Activated gamma-delta T cell (primary cell): Measurements from ENCODE around the gene GALNT1.

Experiments
- DNase-seq: peaks from one replicate; lab custom pipeline; 2025; lab: John Stamatoyannopoulos, UW

GALNT1 gene

DNA sequence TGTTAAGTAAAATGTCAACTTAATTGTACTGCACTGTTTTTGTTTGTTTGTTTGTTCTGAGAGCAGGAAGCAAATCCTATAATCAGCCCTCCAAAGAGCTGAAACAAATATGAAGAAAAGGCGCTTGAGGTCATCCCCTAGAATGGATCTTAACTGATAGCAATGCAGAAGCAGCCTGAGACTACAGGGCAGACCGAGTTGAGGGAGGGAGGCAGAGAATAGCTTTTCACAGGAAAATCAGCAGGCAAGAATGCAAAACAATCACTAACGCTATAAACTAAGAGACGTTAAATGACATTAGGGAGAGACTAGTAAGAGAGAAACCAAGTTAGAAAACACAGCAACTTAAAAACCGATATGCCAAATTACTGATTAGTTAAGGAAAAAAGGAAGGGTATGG, 37.2 kb downstream of the GALNT1 start:
- DNase-seq: no peak

GRCh38 chr18:35619464-35619863, 37.9 kb downstream of the GALNT1 start:
- DNase-seq: no peak

DNA sequence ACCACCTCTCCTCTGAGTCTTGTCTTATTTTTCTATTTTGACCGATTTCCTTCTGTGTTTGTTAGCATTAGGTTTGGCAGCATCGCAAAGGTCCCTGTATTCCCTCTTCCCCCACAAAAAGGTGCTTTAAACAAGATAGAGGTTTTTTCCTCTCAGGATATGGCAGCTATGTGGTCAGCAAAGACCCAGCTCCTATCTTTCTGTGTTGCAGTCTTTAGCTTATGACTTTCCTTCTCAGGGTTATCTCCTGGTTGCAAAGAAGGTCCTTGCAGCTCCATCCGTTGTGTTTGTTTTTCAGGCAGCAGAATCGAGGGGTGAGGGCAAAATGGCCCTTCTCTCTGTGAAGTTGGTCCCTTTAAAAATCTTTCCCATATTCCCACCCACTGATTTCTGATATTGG, 38.4 kb downstream of the GALNT1 start:
- DNase-seq: no peak

- DNase-seq: no peak
These were observed 39.2 kb downstream of the GALNT1 start for GRCh38 chr18:35620765-35621164.

DNA sequence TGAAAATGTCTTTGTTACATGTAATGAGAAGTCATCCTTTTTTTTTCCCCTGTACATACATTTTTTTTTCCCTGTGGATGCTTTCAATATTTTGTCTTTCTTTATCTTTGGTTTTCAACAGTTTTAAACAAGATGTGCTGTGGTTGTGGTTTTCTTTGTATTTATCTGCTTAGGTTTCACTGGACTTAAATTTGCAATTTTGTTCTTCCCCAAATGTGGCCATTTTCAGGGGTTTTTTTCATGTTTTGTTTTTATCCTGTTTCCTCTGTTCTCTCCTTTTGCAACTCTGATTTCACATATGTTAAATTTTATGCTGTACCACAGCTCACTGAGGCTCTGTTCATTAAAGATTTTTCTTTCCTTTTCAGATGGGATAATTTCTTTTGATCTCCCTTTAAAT, 41.7 kb downstream of the GALNT1 start:
- DNase-seq: no peak

DNA sequence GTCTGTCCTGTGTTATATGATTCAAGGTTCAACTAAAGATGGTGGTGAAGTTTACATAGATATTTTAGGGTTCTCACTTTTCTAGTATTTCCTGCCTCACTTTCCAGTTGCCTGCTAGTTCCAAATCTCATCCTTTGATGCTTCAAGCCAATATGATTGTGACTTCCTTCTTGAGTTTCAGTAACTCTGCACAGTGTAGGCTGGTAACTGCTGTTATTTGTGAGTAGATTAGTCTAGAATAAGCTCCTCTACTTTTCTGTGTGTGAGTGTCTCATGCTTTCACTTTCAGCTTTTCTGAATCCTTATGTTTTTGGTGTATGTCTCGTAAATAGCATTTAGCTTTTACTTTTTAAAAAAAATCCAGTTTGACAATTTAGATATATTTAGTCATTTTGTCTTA, 42.6 kb downstream of the GALNT1 start:
- no peak for DNase-seq

GRCh38 chr18:35625232-35625631, 43.7 kb downstream of the GALNT1 start:
- DNase-seq: no peak

- DNase-seq: no peak
These were observed 52.2 kb downstream of the GALNT1 start for GRCh38 chr18:35633761-35634160.

- DNase-seq: no peak
These were observed 52.8 kb downstream of the GALNT1 start for GRCh38 chr18:35634323-35634722.

DNA sequence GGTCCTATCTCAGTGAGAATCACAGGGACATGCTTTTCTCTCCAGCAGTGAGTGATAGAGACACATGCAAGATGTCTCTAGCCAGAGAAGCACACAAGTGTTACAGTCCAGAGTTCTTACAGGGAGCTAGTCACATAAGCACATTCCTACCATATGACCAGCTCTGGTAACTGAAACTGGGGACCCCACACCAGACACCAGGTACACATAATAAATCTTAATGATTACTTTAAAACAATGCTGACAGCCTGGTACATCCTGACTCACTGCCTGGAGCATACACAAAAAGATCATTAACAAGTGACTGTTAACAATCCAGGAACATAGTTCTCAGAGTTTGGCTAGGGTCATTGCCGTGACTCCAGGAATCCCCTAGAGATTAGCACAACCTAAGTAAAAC, 53.6 kb downstream of the GALNT1 start:
- no peak for DNase-seq

DNA sequence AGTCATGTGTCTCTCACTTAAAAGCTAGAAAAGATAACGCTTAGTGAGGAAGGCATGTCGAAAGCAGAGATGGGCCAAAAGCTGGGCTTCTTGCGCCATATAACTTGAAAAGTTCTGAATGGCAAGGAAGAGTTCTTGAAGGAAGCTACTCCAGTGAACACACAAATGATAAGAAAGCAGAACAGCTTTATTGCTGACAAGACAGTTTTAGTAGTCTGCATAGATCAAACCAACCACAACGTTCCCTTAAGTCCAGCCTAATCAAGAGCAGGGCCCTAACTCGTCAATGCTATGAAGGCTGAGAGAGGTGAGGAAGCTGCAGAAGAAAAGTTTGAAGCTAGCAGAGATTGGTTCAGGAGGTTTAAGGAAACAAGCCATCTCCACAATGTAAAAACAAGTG, 55.7 kb downstream of the GALNT1 start:
- no peak for DNase-seq

DNA sequence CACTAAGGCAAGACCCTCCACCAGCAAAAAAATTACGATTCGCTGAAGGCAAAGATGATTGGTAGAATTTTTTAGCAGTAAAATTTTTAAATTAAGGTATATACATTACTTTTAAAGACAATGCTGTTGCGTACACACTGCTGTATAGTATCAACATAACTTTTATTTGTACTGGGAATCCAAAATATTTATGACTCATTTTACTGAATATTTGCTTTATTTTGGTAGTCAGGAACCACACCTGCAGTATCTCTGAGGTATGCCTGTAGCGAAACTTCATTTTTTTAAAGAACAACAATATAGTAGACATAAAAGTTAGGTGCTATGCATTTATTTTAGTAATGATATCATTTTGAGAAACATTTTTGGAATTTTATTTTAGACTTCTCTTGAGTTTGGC, 57.8 kb downstream of the GALNT1 start:
- DNase-seq: no peak

- no peak for DNase-seq
These were observed 59.9 kb downstream of the GALNT1 start for GRCh38 chr18:35641467-35641866.

DNA sequence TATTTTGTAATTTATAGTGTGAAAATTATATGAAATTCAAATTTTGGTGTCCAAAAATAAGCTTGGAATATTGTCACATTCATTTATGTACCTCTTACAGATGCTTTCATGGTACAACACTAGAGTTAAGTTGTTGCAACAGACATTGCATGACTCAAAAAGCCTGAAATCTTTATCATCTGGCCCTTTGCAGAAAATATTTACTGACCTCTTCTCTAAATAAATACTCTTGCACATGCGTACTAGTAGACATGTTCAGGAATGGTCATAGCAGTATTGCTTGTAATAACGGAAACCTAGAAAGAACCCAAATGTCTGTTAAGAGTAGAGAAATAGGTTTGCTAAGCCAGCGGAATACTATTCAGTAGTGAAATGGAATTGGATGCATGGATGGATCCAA, 60.4 kb downstream of the GALNT1 start:
- no peak for DNase-seq

DNA sequence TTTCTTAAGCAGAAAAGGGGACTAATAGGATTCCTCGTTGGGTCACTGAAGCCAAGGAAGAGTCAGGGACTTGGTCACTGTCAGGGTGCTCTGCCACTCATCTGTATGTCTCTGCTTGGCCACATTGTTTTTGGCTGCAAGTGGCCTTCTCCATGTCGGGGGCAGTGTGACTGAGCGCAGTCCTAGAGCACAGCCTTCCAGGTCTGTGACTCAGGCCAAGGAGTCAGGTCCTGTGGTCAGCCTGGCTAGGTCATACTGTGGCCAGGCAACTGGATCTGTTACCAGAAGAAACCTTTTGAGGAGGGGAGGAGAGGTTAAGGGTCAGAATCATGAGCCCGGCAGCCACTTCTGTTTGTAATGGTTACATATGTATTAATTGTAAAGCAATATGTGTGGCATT, 61.3 kb downstream of the GALNT1 start:
- no peak for DNase-seq

GRCh38 chr18:35646449-35646848, 64.9 kb downstream of the GALNT1 start:
- DNase-seq: no peak

DNA sequence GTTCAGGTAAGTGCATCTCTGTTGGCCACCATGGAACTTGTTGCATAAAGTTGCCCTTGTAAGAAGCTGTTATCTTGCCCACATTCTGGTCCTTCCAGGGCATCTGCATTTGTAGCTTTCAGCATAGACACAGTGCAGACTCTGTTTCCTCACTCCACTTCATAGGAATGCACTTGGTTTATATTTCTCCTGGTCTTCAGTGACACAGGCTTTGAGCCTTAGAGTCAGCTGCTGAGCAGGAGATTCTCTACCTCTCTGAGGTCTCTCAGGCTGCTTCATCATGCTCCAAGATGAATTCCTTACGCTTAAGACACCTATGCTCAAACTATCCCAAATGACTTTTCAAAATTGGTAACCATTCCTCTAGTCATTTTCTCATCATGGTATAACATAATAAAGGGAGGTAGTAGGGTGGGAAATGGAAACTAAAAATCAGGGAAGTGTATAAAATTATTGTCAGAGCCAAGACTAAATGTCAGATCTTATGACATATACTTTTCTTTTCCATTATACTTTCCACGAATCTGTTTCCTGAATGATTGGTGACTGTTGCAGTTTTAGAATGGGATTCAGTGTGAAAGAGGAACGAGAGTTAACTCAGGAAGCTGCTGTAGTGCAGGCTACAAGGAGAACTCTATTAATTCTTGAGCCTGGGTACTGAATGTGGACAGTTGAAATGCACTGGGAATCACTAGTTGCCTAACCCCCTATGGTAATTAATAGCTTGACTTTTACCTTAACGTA, 72.0 kb downstream of the GALNT1 start:
- no peak for DNase-seq

DNA sequence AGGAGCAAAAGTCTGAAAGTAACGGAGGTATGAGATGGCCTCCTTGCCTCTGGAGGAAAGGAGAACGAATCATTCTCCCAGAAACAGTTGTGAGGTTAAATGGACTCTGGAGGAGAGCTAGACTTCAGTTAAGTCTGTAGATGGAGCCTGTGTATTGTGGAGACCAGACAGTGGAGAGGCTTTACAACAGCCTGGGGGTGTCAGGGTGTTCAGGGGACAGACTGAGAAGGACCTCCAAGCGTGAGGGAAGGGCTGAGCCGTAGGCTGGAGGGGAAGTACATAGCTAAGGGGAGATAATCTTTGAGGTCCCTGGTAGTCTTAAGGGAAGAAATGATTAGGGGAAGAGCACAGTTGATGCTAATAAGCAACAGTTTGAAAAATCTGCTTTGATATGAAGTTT, 76.6 kb downstream of the GALNT1 start:
- DNase-seq: no peak

DNA sequence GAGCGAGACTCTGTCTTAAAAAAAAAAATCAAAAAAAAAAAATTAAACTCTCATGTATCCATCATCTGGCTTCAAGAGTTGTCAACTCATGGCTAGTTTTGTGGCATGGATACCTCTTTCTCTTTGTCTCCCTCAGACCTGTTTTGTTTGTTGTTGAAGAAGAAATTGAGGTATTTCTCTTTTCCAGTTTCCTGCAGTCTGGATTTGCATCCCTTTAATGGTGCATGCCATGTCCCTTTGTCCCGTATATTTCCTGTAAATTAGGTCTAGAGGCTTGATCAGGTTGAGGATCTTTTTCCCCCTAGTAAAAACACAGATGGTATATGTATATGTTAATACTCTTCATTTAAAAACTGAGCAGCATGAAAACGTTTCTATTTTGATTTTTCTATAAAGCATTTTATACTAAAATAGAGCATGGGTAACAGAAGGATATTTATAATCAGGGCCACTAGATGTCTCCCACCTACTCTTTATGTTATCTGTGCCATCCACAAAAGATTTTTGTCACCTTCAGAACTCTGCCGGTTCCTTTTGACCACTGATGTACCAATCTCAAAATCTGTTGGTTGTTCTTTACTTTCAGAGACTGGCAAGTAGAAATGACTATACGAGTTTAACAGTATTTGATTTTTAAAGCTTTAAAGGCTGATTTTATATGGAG, 80.1 kb downstream of the GALNT1 start:
- no peak for DNase-seq

- no peak for DNase-seq
These were observed 80.9 kb downstream of the GALNT1 start for GRCh38 chr18:35662293-35663062.

DNA sequence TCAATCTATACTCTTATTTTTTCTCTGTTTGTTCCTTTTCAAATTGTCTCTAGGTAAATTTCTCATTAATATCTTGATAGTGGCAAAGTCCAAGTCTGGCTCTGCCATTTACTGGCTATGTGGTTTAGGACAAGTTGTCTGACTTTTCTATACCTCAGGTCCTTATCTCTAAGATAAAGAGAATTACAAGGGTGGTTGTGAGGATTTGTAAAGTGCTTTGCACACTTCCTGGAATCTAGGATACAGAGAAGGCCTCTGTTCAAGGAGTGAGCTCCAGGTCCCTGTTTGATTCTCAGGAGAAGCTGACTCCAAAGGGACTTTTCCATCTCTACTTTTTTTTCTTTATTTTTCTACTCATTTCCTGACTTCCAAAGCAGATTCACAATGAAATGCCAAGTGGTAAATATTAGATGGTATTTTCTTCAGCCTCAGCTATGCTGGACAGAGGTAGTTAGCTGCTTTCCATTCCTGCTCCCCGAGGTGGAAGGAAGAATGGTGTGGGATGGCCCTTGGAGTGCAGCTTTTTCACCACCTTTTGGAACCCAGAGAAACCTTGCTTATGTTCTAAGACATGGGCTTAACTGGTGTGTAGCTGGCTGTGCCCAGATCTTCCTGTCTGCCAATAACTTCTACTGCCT, 90.5 kb downstream of the GALNT1 start:
- DNase-seq: no peak

- no peak for DNase-seq
These were observed 91.4 kb downstream of the GALNT1 start for GRCh38 chr18:35672897-35673296.

- no peak for DNase-seq
These were observed 92.1 kb downstream of the GALNT1 start for GRCh38 chr18:35673682-35674081.
